ENCODE measurements around the gene TTC33.

DNA sequence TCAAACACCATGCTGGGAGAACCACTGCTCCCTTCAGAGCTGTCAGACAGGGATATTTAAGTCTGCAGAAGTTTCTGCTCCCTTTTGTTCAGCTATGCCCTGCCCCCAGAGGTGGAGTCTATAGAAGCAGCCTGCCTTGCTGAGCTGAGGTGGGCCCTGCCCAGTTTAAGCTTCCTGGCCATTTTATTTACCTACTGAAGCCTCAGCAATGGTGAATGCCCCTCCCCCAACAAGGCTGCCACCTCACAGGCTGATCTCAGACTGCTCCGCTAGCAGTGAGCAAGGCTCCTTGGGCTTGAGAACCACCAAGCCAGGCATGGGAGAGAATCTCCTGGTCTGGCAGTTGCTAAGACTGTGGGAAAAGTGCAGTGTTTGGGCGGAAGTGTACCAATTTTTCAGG lies 281.5 kb downstream of the TTC33 start:
- TF ChIP-seq, protein P1, sequence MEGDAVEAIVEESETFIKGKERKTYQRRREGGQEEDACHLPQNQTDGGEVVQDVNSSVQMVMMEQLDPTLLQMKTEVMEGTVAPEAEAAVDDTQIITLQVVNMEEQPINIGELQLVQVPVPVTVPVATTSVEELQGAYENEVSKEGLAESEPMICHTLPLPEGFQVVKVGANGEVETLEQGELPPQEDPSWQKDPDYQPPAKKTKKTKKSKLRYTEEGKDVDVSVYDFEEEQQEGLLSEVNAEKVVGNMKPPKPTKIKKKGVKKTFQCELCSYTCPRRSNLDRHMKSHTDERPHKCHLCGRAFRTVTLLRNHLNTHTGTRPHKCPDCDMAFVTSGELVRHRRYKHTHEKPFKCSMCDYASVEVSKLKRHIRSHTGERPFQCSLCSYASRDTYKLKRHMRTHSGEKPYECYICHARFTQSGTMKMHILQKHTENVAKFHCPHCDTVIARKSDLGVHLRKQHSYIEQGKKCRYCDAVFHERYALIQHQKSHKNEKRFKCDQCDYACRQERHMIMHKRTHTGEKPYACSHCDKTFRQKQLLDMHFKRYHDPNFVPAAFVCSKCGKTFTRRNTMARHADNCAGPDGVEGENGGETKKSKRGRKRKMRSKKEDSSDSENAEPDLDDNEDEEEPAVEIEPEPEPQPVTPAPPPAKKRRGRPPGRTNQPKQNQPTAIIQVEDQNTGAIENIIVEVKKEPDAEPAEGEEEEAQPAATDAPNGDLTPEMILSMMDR (IDR thresholded peaks at IDR 0.05): no peak
- TF ChIP-seq POLR2AphosphoS5 (IDR thresholded peaks at IDR 0.05; ENCODE audit: low read depth, low read length) (no peak), SIN3A (IDR thresholded peaks at IDR 0.05; ENCODE audit: borderline replicate concordance, insufficient read depth, low read depth, low read length) (no peak), TCF7L2 (IDR thresholded peaks at IDR 0.05; ENCODE audit: low read depth, low read length) (no peak)
- TF ChIP-seq, protein P2, sequence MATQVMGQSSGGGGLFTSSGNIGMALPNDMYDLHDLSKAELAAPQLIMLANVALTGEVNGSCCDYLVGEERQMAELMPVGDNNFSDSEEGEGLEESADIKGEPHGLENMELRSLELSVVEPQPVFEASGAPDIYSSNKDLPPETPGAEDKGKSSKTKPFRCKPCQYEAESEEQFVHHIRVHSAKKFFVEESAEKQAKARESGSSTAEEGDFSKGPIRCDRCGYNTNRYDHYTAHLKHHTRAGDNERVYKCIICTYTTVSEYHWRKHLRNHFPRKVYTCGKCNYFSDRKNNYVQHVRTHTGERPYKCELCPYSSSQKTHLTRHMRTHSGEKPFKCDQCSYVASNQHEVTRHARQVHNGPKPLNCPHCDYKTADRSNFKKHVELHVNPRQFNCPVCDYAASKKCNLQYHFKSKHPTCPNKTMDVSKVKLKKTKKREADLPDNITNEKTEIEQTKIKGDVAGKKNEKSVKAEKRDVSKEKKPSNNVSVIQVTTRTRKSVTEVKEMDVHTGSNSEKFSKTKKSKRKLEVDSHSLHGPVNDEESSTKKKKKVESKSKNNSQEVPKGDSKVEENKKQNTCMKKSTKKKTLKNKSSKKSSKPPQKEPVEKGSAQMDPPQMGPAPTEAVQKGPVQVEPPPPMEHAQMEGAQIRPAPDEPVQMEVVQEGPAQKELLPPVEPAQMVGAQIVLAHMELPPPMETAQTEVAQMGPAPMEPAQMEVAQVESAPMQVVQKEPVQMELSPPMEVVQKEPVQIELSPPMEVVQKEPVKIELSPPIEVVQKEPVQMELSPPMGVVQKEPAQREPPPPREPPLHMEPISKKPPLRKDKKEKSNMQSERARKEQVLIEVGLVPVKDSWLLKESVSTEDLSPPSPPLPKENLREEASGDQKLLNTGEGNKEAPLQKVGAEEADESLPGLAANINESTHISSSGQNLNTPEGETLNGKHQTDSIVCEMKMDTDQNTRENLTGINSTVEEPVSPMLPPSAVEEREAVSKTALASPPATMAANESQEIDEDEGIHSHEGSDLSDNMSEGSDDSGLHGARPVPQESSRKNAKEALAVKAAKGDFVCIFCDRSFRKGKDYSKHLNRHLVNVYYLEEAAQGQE (IDR thresholded peaks at IDR 0.05; ENCODE audit: insufficient read depth in 1 of 2, low read depth in 2 of 2, low read length in 1 of 2): no peak
